HEK293 (cell line): Measurements from ENCODE around the gene IFNL2.

Experiments used
- CTCF ChIA-PET: fragments of 350-600 bp; formaldehyde crosslinking; extraction: SDS; loops from one replicate; lab custom pipeline; 2021; ENCODE audit warnings: antibody characterized with exemption; lab: Yijun Ruan, JAX
- POLR2A ChIA-PET: fragments of 300-600 bp; formaldehyde crosslinking; extraction: SDS; loops from one replicate; lab custom pipeline; 2020; ENCODE audit warnings: antibody characterized with exemption, inconsistent platforms; lab: Yijun Ruan, JAX
- H3K27ac ChIP-seq: fragments of 200-500 bp; sonication (Bioruptor generic); 2 replicates; pipeline ENCODE4 v1.5.1; 2014; ENCODE audit warnings: low read depth, low read length, control low read depth, inconsistent platforms; ENCODE audit errors: extremely low read depth
- H3K36me3 ChIP-seq, 2 experiments: fragments of 200-500 bp in 1 of 2; sonication (Bioruptor generic) in 1 of 2; 1 replicate in 1 of 2; 2 replicates in 1 of 2; pipeline ENCODE4 v1.5.1; 2014 to 2017; ENCODE audit warnings: inconsistent platforms in 2 of 2, low read length in 2 of 2; ENCODE audit not compliant: control insufficient read depth in 2 of 2, insufficient read depth in 1 of 2
- H3K4me1 ChIP-seq: fragments of 200-500 bp; sonication (Bioruptor generic); 2 replicates; pipeline ENCODE4 v1.5.1; 2014; ENCODE audit warnings: mild to moderate bottlenecking, low read length, inconsistent platforms; ENCODE audit not compliant: control insufficient read depth, insufficient read depth
- H3K4me3 ChIP-seq: 2 replicates; pipeline ENCODE4 v1.5.1; 2011; ENCODE audit warnings: low read depth, mild to moderate bottlenecking, control low read depth, low read length, moderate library complexity
- H3K9me3 ChIP-seq: fragments of 200-500 bp; sonication (Bioruptor generic); 2 replicates; pipeline ENCODE4 v1.5.1; 2014; ENCODE audit warnings: low read depth, low read length, inconsistent platforms; ENCODE audit not compliant: control insufficient read depth, insufficient read depth
- PRDM10 ChIP-seq: fragments of 450-650 bp; formaldehyde crosslinking; IDR thresholded peaks from 2 replicates; pipeline ENCODE4 v1.5.1; 2016; ENCODE audit warnings: missing biosample characterization, missing genetic modification characterization
- SCRT2 ChIP-seq: fragments of 450-650 bp; formaldehyde crosslinking; IDR thresholded peaks from 2 replicates; pipeline ENCODE4 v1.5.1; 2016; ENCODE audit warnings: missing biosample characterization, missing genetic modification characterization
- YY2 ChIP-seq: fragments of 450-650 bp; formaldehyde crosslinking; IDR thresholded peaks from 2 replicates; pipeline ENCODE4 v1.5.1; 2016; ENCODE audit warnings: missing biosample characterization, missing genetic modification characterization
- ZBTB1 ChIP-seq: fragments of 450-650 bp; formaldehyde crosslinking; IDR thresholded peaks from 2 replicates; pipeline ENCODE4 v1.5.1; 2016; ENCODE audit warnings: missing biosample characterization, missing genetic modification characterization
- ZBTB17 ChIP-seq: fragments of 450-650 bp; formaldehyde crosslinking; IDR thresholded peaks from 2 replicates; pipeline ENCODE4 v1.5.1; 2016; ENCODE audit warnings: missing biosample characterization, missing genetic modification characterization
- ZFP3 ChIP-seq: fragments of 450-650 bp; formaldehyde crosslinking; IDR thresholded peaks from 2 replicates; pipeline ENCODE4 v1.5.1; 2016; ENCODE audit warnings: low read depth, missing biosample characterization, missing genetic modification characterization
- ZNF16 ChIP-seq: fragments of 450-650 bp; formaldehyde crosslinking; IDR thresholded peaks from 2 replicates; pipeline ENCODE4 v1.5.1; 2016; ENCODE audit warnings: low read depth, missing biosample characterization, missing genetic modification characterization
- ZNF324 ChIP-seq: fragments of 450-650 bp; formaldehyde crosslinking; IDR thresholded peaks from 2 replicates; pipeline ENCODE4 v1.5.1; 2016; ENCODE audit warnings: missing biosample characterization, missing genetic modification characterization
- ZNF501 ChIP-seq: fragments of 450-650 bp; formaldehyde crosslinking; IDR thresholded peaks from 2 replicates; pipeline ENCODE4 v1.5.1; 2016; ENCODE audit warnings: missing biosample characterization, missing genetic modification characterization
- ZNF529 ChIP-seq: fragments of 450-650 bp; formaldehyde crosslinking; IDR thresholded peaks from 2 replicates; pipeline ENCODE4 v1.5.1; 2017; ENCODE audit warnings: missing genetic modification characterization, missing biosample characterization; ENCODE audit not compliant: insufficient replicate concordance
- ZNF544 ChIP-seq: fragments of 450-650 bp; formaldehyde crosslinking; IDR thresholded peaks from 2 replicates; pipeline ENCODE4 v1.5.0; 2017; ENCODE audit warnings: missing biosample characterization, missing genetic modification characterization
- ZNF561 ChIP-seq: fragments of 450-650 bp; IDR thresholded peaks from 2 replicates; pipeline ENCODE4 v1.5.1; 2018; ENCODE audit warnings: missing biosample characterization, missing genetic modification characterization, borderline replicate concordance
- ZNF596 ChIP-seq: fragments of 450-650 bp; IDR thresholded peaks from 2 replicates; pipeline ENCODE4 v1.5.0; 2018; ENCODE audit warnings: missing biosample characterization, mild to moderate bottlenecking, missing genetic modification characterization, moderate library complexity
- ZNF768 ChIP-seq: fragments of 450-650 bp; formaldehyde crosslinking; IDR thresholded peaks from 2 replicates; pipeline ENCODE4 v1.5.1; 2018; ENCODE audit warnings: missing biosample characterization, mild to moderate bottlenecking, missing genetic modification characterization
- TF ChIP-seq, protein P1 (sequence below): fragments of 450-650 bp; formaldehyde crosslinking; IDR thresholded peaks from 2 replicates; pipeline ENCODE4 v1.5.1; 2016; ENCODE audit warnings: missing biosample characterization, missing genetic modification characterization

IFNL2 gene

GRCh38 chr19:39257227-39257626, 11.0 kb upstream of the IFNL2 start:
- Histone ChIP-seq H3K9me3 (no peaks in the 10 kb centered on the region), H3K27ac (no peak overlapping the region), H3K4me1 (peaks cover 1% of the 10 kb centered on the region; the same call in 1 of the 2 replicates), H3K4me3 (no peak overlapping the region), H3K36me3 (no peaks in the 10 kb centered on the region)
- CTCF ChIA-PET = interaction anchor here (0.6 kb wide), 1 partner anchor 70 kb away, joined by 4 read pairs; no protein-coding TSS in a partner anchor
- POLR2A ChIA-PET = no interaction called here
- no peak for TF ChIP-seq ZFP3 (tag by site-specific recombination)
- TF ChIP-seq ZNF16 = no peak
- no peak for TF ChIP-seq ZNF596 (tag by site-specific recombination)
- peak; percentile 99 for TF ChIP-seq ZNF529 (tag by site-specific recombination)

- ChIA-PET POLR2A (interaction anchor here (1.4 kb wide), 1 partner anchor 174 kb away, joined by 3 read pairs; the partner anchor contains the start of gene RPS16), CTCF (interaction anchor here (0.6 to 1.3 kb wide), 8 partner anchors 9 to 331 kb away, joined by 3 read pairs; partner anchors contain the start of genes MRPS12 and SARS2)
- Histone ChIP-seq H3K4me1 (no peaks in the 10 kb centered on the region), H3K27ac (no peak overlapping the region), H3K9me3 (no peaks in the 10 kb centered on the region), H3K36me3 (no peaks in the 10 kb centered on the region), H3K4me3 (no peak overlapping the region)
- no peak for TF ChIP-seq YY2
- no peak for TF ChIP-seq ZNF561 (tag by site-specific recombination)
- TF ChIP-seq, protein P1, sequence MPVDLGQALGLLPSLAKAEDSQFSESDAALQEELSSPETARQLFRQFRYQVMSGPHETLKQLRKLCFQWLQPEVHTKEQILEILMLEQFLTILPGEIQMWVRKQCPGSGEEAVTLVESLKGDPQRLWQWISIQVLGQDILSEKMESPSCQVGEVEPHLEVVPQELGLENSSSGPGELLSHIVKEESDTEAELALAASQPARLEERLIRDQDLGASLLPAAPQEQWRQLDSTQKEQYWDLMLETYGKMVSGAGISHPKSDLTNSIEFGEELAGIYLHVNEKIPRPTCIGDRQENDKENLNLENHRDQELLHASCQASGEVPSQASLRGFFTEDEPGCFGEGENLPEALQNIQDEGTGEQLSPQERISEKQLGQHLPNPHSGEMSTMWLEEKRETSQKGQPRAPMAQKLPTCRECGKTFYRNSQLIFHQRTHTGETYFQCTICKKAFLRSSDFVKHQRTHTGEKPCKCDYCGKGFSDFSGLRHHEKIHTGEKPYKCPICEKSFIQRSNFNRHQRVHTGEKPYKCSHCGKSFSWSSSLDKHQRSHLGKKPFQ (tag by site-specific recombination) = no peak
- TF ChIP-seq ZNF501 (tag by site-specific recombination) = no peak
- no peak for TF ChIP-seq SCRT2 (tag by site-specific recombination)
- peak; percentile 36; the same call in 1 of the 2 replicates for TF ChIP-seq ZNF768 (tag by site-specific recombination)
These were observed 6.5 kb upstream of the IFNL2 start for GRCh38 chr19:39261704-39262103.

DNA sequence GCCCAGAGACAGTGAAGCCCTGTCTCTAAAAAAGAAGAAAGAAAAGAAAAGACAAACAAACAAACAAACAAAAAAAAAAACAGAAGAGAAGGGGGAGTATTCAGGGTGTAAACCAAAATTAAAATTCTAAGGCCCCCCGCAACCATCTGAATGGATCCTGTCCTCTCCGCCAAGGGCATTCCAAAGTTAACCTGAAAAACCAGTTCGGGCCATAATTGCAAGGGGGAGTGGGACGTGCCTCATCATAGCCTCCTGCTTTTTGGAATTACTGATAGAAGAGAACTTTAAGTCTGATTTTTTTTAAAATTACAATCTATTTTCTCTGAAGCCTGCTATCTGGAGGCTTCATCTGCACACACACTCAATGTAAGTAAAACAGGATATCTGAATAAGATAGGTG, 5.7 kb upstream of the IFNL2 start:
- CTCF ChIA-PET = interaction anchor here (0.6 to 1.3 kb wide), 5 partner anchors 10 to 332 kb away, joined by 3 to 4 read pairs (median 3); partner anchors contain the start of genes MRPS12 and SARS2
- TF ChIP-seq ZBTB1 (no peak), PRDM10 (tag by site-specific recombination) (peak; percentile 54; the same call in 1 of the 2 replicates), ZNF544 (tag by site-specific recombination) (no peak), ZNF324 (tag by site-specific recombination) (no peak), ZBTB17 (tag by site-specific recombination) (no peak)
- no peaks in the 10 kb centered on the region for H3K9me3 ChIP-seq
- H3K27ac ChIP-seq = no peak overlapping the region
- H3K36me3 ChIP-seq = no peaks in the 10 kb centered on the region
- H3K4me1 ChIP-seq = no peaks in the 10 kb centered on the region
- no peak overlapping the region for H3K4me3 ChIP-seq
- POLR2A ChIA-PET = interaction anchor here (1.4 kb wide), 1 partner anchor 173 kb away, joined by 3 read pairs; the partner anchor contains the start of gene RPS16
